Lung (tissue), 12 donors: ENCODE measurements around the gene LEFTY1. TPM values are rescaled to one million over a fixed set of nuclear protein-coding genes. Genes with fewer than 3 reads are reported as not detected.
A peak's percentile ranks its signal among the peaks of the same experiment; 100 is the strongest.
"Not testable (repeated sequence)": the region's sequence is repeated elsewhere in the genome, so short reads cannot be mapped to it uniquely, and the experiment has no call there.

Experiments
- ATAC-seq: fragments of 200-7000 bp; cut with Tn5 transposase; one replicate; pipeline ENCODE4 v1.9.1; 2020; ENCODE audit warnings: moderate number of reproducible peaks; ENCODE audit not compliant: insufficient read depth, low FRiP score
- DNase-seq, 3 donors: peaks; one replicate each; pipeline ENCODE4 v3.0.0-alpha.2; 2013 to 2017
- H3K27ac ChIP-seq, 2 donors: one replicate each; pipeline ENCODE4 v1.5.1; 2013; ENCODE audit warnings: mild to moderate bottlenecking in 2 of 2, moderate library complexity in 2 of 2, control low read depth in 1 of 2, inconsistent platforms in 1 of 2, low read depth in 1 of 2, low read length in 1 of 2
- H3K27me3 ChIP-seq, 3 donors: one replicate each; pipeline ENCODE4 v1.5.1; 2013; ENCODE audit warnings: low read length in 2 of 3; ENCODE audit not compliant: control insufficient read depth in 3 of 3, insufficient read depth in 3 of 3
- H3K36me3 ChIP-seq, 4 donors: one replicate each; pipeline ENCODE4 v1.5.1; 2013; ENCODE audit warnings: low read length in 4 of 4, mild to moderate bottlenecking in 1 of 4, moderate library complexity in 1 of 4; ENCODE audit not compliant: control insufficient read depth in 4 of 4, insufficient read depth in 4 of 4
- H3K4me1 ChIP-seq, 5 donors: one replicate each; pipeline ENCODE4 v1.5.1; 2013; ENCODE audit warnings: low read length in 5 of 5, mild to moderate bottlenecking in 2 of 5, moderate library complexity in 1 of 5; ENCODE audit not compliant: control insufficient read depth in 5 of 5, insufficient read depth in 5 of 5
- H3K4me3 ChIP-seq: one replicate; pipeline ENCODE4 v1.5.1; 2013; ENCODE audit warnings: mild to moderate bottlenecking, control low read depth, moderate library complexity
- H3K9ac ChIP-seq, 2 donors: one replicate each; pipeline ENCODE4 v1.5.1; 2013; ENCODE audit warnings: low read length in 2 of 2, control low read depth in 1 of 2; ENCODE audit not compliant: insufficient read depth in 1 of 2
- H3K9me3 ChIP-seq, 4 donors: one replicate each; pipeline ENCODE4 v1.5.1; 2013; ENCODE audit warnings: low read length in 3 of 4, mild to moderate bottlenecking in 1 of 4, moderate library complexity in 1 of 4; ENCODE audit not compliant: control insufficient read depth in 4 of 4, insufficient read depth in 3 of 4
- CTCF ChIP-seq: IDR thresholded peaks from 2 replicates; pipeline ENCODE4 v1.5.1; 2012; ENCODE audit warnings: mild to moderate bottlenecking; ENCODE audit errors: control extremely low read depth, extremely low read depth
- WGBS, 2 donors: extraction: QIAGEN DNeasy Blood & Tissue Kit; methylation state at CpG; one replicate each; pipeline ENCODE4 v1.1.7; 2013; 5-methylcytosine and 5-hydroxymethylcytosine counted together
- polyA plus RNA-seq, 2 donors: library from polyadenylated mRNA; stranded (reverse); fragments of 200-250 nt; gene quantifications; one replicate each; pipeline ENCODE4 v1.2.1, GENCODE V29; 2013
- total RNA-seq, 2 donors: library from RNA; depleted of rRNA in 1 of 2; stranded (reverse); fragments of >200 nt in 1 of 2; gene quantifications; one replicate each; pipeline ENCODE4 v1.2.1, GENCODE V29; 2014 to 2021
- donor health status: control.
- donor health status: control.
- donor health status: Bipolar disorder and iron deficiency.
- donor health status: healthy.
- donor health status: DM: yes; HTN: yes; CAD: no.

LEFTY1 gene
- total and polyA plus RNA-seq, 4 donors = 0.12 to 2.1 (median 0.34) TPM

GRCh38 chr1:225890346-225891228 lies 1.6 kb upstream of the LEFTY1 start:
- ATAC-seq (no peak), DNase-seq (no peak)
- TF ChIP-seq CTCF = no peak
- Histone ChIP-seq H3K9ac (no peak overlapping the region), H3K4me1 (peaks cover 0 to 34% (median 10%) of the 10 kb centered on the region in 5 donors), H3K9me3 (no peaks in the 10 kb centered on the region), H3K36me3 (no peaks in the 10 kb centered on the region), H3K27me3 (no peaks in the 10 kb centered on the region), H3K4me3 (no peak overlapping the region), H3K27ac (no peak overlapping the region)
- whole genome bisulfite sequencing, 2 donors = 73 to 87% methylated on average over 6 of the region's 6 CpGs

- Histone ChIP-seq H3K9ac (no peak overlapping the region), H3K4me3 (no peak overlapping the region), H3K9me3 (no peaks in the 10 kb centered on the region), H3K36me3 (no peaks in the 10 kb centered on the region), H3K4me1 (peaks cover 0 to 34% (median 10%) of the 10 kb centered on the region in 5 donors), H3K27ac (no peak overlapping the region), H3K27me3 (no peaks in the 10 kb centered on the region)
- WGBS, 2 donors = 94 to 98% methylated on average over 5 of the region's 5 CpGs
- DNase-seq (no peak), ATAC-seq (no peak)
- no peak for TF ChIP-seq CTCF
Measured at GRCh38 chr1:225889743-225890142, 797 bp upstream of the LEFTY1 start.

GRCh38 chr1:225888289-225888897 lies 553 bp downstream of the LEFTY1 start:
- Histone ChIP-seq H3K9ac (peak overlapping the region in 1 of 2 donors; percentile 23), H3K4me3 (no peak overlapping the region), H3K4me1 (peaks cover 0 to 34% (median 10%) of the 10 kb centered on the region in 5 donors), H3K27ac (no peak overlapping the region), H3K9me3 (no peaks in the 10 kb centered on the region), H3K27me3 (no peaks in the 10 kb centered on the region), H3K36me3 (no peaks in the 10 kb centered on the region)
- DNase-seq (no peak), ATAC-seq (no peak)
- TF ChIP-seq CTCF = no peak
- 86 to 92% methylated on average over 18 of the region's 18 CpGs for WGBS, 2 donors

- not testable (repeated sequence) for H3K4me3 ChIP-seq, H3K9ac ChIP-seq, H3K27me3 ChIP-seq, H3K9me3 ChIP-seq, ATAC-seq, H3K36me3 ChIP-seq, H3K27ac ChIP-seq
- DNase-seq = peak in 1 of 3 donors; percentile 8
- WGBS, 2 donors = 22 to 50% methylated on average over 18 to 54 of the region's 56 CpGs
- peaks cover 0 to 34% (median 10%) of the 10 kb centered on the region in 5 donors for H3K4me1 ChIP-seq
Measured at GRCh38 chr1:225887554-225888288, 1.2 kb downstream of the LEFTY1 start.
